ENCODE results near the gene DPH2.

DPH2 gene

GRCh38 chr1:43969416-43969745, 429 bp upstream of the DPH2 start:
- no peak for DNase-seq

GRCh38 chr1:43970502-43970901, 692 bp downstream of the DPH2 start:
- no peak for DNase-seq

GRCh38 chr1:43970911-43971310, 1.1 kb downstream of the DPH2 start:
- no peak for DNase-seq

GRCh38 chr1:43971336-43971980, 1.6 kb downstream of the DPH2 start:
- DNase-seq = no peak

- DNase-seq = no peak
Observed at GRCh38 chr1:43973981-43974442, 4.2 kb downstream of the DPH2 start.

- peak; percentile 82 for DNase-seq
Observed at GRCh38 chr1:43974443-43975248, 4.8 kb downstream of the DPH2 start, which contains the start of gene ATP6V0B. ATP6V0B (plus strand) TSS chr1:43974960; CDS start chr1:43975041, 81 bp downstream.

GRCh38 chr1:43975249-43975961, 5.6 kb downstream of the DPH2 start:
- no peak for DNase-seq

- DNase-seq = no peak
Observed at GRCh38 chr1:43976045-43976444, 6.2 kb downstream of the DPH2 start.

- no peak for DNase-seq
Observed at GRCh38 chr1:43976890-43977289, 7.1 kb downstream of the DPH2 start.

GRCh38 chr1:43977376-43978263, 7.8 kb downstream of the DPH2 start:
- no peak for DNase-seq

- DNase-seq = no peak
Observed at GRCh38 chr1:43978264-43978550, 8.4 kb downstream of the DPH2 start.

- DNase-seq = peak; percentile 24
Observed at GRCh38 chr1:43978551-43979260, 8.9 kb downstream of the DPH2 start, which contains the start of gene B4GALT2. B4GALT2 (plus strand) TSS chr1:43979210; CDS start chr1:43981161, 1,951 bp downstream.

- no peak for DNase-seq
Observed at GRCh38 chr1:43979261-43979527, 9.4 kb downstream of the DPH2 start.

- no peak for DNase-seq
Observed at GRCh38 chr1:43979528-43980254, 9.9 kb downstream of the DPH2 start.

- no peak for DNase-seq
Observed at GRCh38 chr1:43980255-43981134, 10.7 kb downstream of the DPH2 start.

GRCh38 chr1:43981135-43981491, 11.3 kb downstream of the DPH2 start:
- DNase-seq = no peak

GRCh38 chr1:43981636-43982035, 11.8 kb downstream of the DPH2 start:
- no peak for DNase-seq

GRCh38 chr1:43982241-43982640, 12.4 kb downstream of the DPH2 start:
- no peak for DNase-seq

GRCh38 chr1:43982808-43983207, 13.0 kb downstream of the DPH2 start:
- DNase-seq = no peak

- DNase-seq = no peak
Observed at GRCh38 chr1:43983253-43983899, 13.6 kb downstream of the DPH2 start.

Data from COR-L47 (cell line).